GM21825 (cell line): Measurements from ENCODE around the gene ABHD16A.
A peak's percentile ranks its signal among the peaks of the same experiment; 100 is the strongest.

Experiments
- ATAC-seq: cut with Tn5 transposase; IDR thresholded peaks from one replicate; pipeline ENCODE4 v1.9.1; 2021; ENCODE audit warnings: mild to moderate bottlenecking, moderate library complexity; ENCODE audit not compliant: unreplicated experiment

ABHD16A gene

GRCh38 chr6:31702819-31703716, at the start of gene ABHD16A:
ABHD16A (minus strand) TSS chr6:31703324; CDS start chr6:31703281, 43 bp downstream.
- peak; percentile 89 for ATAC-seq

GRCh38 chr6:31752739-31753319, 49.7 kb upstream of the ABHD16A start:
- no peak for ATAC-seq

GRCh38 chr6:31750411-31751022, 47.4 kb upstream of the ABHD16A start:
- ATAC-seq, result no peak

- ATAC-seq, result no peak
Measured at GRCh38 chr6:31749301-31750036, 46.3 kb upstream of the ABHD16A start.

- ATAC-seq, result no peak
Measured at GRCh38 chr6:31744422-31744821, 41.3 kb upstream of the ABHD16A start.

GRCh38 chr6:31742894-31743293, 39.8 kb upstream of the ABHD16A start:
- ATAC-seq, result no peak

GRCh38 chr6:31741815-31742214, 38.7 kb upstream of the ABHD16A start:
- ATAC-seq, result no peak

- no peak for ATAC-seq
Measured at GRCh38 chr6:31740397-31741223, 37.5 kb upstream of the ABHD16A start.

GRCh38 chr6:31739639-31740396, 36.7 kb upstream of the ABHD16A start, which contains the start of gene MSH5:
MSH5 (plus strand) TSS chr6:31740005; CDS start chr6:31740467, 462 bp downstream.
- peak; percentile 56 for ATAC-seq

GRCh38 chr6:31737991-31738979, 35.2 kb upstream of the ABHD16A start:
- peak; percentile 22 for ATAC-seq

GRCh38 chr6:31737315-31737990, 34.3 kb upstream of the ABHD16A start:
- ATAC-seq, result no peak

GRCh38 chr6:31736768-31737314, 33.7 kb upstream of the ABHD16A start:
- no peak for ATAC-seq

GRCh38 chr6:31736021-31736767, 33.1 kb upstream of the ABHD16A start, which contains the start of gene CLIC1:
CLIC1 (minus strand) TSS chr6:31736530; CDS start chr6:31736300, 230 bp downstream.
- ATAC-seq, result no peak

- no peak for ATAC-seq
Measured at GRCh38 chr6:31734821-31735406, 31.8 kb upstream of the ABHD16A start.

- no peak for ATAC-seq
Measured at GRCh38 chr6:31734247-31734820, 31.2 kb upstream of the ABHD16A start.

GRCh38 chr6:31733734-31734133, 30.6 kb upstream of the ABHD16A start:
- ATAC-seq, result no peak
